Fibroblast of gingiva (primary cell): ENCODE results near the gene KIFC1.

ENCODE experiments used
- DNase-seq: peaks from one replicate; pipeline ENCODE4 v3.0.0-alpha.2; 2011; ENCODE audit warnings: low read depth

The KIFC1 gene

DNA sequence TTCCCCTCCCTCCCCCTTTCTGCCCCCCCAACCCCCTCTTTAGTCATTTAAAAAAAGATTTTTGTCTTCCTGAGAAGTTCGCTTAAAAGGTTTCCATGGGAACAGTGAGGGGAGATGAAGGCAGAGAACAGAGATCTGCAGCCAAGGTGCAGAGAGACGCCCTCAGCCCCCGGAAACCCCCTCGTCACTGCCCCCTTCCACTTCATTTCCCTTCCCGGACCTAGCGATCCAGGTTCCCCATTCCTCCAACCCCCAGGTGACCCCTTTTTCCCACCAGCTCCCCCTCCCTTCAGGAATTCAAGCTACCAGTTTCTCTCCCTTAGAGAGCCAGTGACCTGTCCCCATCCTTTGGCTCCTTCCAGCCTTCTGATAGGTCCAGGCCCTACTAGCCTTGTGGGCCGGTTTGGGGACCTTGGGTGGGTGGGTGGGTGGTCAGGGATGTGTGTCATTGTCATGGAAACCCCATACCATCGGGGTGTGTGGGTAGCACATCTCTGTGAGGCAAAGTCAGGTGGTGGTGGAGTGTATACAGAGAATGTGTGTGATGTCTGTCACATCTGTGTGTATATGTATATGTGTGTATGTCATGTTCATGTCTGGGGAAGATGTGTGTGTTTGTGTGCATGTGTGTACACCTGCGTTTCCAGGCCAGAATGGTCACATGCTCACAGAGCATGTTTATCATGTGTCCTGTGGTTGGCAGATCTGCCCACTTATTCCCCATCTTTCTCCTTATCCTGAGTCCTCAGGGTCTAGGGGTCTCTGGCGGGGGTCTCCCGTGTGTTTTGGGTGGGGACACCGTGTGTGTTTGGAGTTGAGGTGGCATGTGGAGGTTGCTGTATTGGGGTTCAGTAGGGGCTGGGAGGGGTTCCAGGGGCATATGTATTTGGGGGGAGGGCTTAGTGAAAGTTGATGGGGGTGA is 35.2 kb downstream of the KIFC1 start:
- no peak for DNase-seq

GRCh38 chr6:33427585-33428223 is 36.1 kb downstream of the KIFC1 start:
- DNase-seq, result no peak

DNA sequence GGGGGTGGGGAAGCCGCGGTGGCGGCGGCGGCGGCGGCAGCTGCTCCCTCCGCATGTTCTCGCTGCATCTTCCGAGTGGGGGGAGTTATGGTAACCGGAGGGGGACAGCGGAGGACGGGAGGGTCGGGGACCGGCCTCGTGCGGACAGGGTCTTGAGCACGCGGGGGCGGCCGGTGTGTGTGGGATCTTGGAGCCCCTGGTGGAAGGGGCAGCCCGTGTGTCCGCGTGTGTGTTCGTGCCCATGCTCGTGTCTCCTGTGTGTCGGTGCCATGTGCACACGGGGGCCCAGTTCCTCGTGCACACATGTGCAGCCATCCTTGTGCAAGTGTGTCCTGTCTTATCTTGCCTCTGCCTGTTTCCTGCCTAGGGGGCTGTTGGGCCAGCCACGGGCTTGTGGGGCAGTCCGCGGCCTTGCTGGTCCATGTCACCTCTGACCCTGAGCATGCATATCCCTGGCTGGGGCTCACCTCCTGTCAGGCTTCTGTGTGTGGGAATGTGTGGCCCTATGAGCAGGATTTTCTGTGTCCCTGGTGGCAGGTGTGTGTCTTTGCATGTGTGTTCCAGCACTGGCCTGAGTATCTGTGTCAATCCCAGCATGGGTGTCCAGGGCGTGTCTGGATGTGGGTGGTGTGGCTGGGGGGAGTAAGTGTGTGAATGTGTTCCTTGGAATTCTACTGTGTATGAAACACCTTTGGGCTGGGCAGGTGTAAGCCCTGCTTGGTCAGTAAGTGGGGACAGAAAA is 36.8 kb downstream of the KIFC1 start:
- DNase-seq, result peak; percentile 15

- no peak for DNase-seq
Measured at GRCh38 chr6:33428966-33429749, 37.5 kb downstream of the KIFC1 start.

DNA sequence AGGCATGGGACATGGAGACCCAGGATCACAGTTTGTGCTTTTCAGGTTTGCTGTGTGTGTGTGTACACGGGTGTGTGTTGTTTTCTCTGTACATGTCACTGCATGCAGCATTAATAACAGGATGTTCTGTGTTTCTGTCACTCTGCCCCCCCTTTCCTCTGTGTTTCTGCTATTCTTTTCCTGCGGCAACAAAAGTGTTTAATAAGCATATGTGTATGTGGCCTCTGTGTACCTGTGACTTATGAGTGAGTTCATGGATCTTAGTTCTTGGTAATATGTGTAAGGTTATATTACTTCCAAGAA is 38.1 kb downstream of the KIFC1 start:
- DNase-seq, result no peak

DNA sequence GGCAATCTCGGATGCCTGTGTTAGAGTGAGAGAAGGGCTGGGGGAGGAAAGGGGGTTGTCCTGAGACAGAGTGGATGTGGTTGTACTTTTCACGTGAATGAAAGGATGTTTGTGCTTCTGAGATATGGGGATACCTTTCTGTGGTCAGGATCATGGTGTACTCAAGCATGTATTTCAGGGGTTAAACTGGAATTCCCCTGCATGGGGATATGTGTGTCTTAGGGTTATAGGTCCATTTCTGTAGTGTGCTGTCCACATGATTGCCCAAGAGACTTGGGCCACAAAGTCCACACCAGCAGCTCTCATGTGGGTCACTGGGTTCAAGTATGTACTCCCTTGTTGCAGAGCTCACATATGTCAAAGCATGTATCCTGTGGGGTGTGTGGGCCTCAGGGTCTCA is 38.7 kb downstream of the KIFC1 start:
- no peak for DNase-seq

DNA sequence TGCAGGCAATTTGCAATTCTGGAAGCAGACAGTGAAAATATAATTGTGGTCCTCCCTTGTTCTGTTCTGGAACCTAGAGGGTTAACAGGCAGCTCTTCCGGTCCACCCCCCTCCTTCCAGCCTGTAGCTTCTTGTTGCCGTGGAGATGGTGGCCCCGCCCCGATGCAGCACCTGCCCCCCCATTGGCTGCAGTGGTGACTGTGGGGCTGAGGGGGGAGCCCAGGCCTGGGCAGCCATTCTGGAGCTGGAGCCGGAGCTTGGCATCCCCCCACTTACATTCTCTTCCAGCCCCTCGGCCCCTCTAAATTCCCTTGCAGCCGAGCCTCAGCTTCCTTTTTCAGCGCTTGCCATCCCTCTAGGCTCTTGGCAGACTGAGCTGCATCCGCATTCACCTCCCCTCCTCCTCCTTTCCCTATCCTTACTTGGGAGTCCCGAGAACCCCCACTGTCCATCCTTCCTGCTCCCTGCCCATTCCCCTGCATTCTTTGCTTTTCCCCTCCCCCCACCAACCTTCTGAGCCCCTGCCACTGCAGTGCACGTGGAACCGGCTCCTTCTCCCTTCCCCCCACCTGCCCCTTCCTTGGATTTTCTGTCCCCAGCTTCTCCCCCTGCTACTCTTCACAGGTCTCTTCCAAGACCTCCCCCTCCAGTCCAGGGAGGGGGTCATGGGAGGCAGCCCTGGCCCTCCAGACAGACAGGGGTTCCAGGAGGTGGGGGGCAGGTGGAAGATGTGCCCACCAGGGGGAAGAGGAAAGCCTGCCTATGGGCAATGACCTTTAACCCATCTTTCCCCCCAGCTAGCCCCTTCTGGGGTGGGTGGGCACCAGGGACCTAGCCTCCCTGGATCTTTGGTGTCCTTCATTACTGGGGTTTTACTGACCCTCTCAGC is 39.6 kb downstream of the KIFC1 start:
- DNase-seq, result peak; percentile 31

- no peak for DNase-seq
Measured at GRCh38 chr6:33431880-33432541, 40.4 kb downstream of the KIFC1 start.

DNA sequence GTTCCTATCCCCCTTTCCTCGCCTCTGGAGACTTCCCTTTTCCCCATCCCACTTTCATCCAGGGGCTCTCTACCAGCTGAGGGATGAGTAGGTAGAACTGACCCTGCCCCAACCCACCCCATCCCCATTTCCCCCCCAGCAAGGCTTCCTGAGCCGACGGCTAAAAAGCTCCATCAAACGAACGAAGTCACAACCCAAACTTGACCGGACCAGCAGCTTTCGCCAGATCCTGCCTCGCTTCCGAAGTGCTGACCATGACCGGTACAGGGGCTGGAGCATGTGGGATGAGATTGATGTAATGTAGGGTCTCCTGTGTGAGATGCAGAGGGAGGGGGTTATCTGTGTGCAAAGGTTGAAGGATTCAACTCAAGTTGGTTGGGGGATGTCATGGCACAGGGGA is 40.9 kb downstream of the KIFC1 start:
- no peak for DNase-seq

DNA sequence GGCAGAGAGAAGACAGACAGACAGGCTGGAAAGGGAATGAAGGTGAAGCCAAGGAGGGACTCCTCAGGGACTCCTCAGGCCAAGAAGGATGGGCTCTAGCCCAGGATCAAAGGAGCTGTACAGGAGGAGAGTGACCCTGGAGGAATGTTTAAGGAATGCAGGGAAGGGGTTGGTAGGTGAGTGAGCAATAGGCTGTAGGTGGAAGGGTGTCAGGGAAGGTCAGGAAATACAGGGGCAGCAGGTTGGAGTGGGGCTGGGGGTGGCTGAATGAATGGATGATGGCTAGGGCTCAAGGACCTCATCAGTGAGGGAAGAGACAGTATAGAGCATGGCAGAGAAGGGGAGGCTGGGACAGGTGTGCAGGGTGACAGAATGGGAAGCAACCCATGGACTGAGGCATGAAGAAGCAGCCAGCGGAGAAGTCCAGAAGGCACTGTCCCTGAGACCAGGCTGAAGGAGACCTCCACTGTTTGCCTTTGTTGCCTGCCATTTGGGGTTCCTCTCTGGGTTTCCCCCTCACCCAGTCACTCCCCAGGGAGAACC is 41.4 kb downstream of the KIFC1 start:
- no peak for DNase-seq

- no peak for DNase-seq
Measured at GRCh38 chr6:33433544-33434191, 42.0 kb downstream of the KIFC1 start.

- DNase-seq, result no peak
Measured at GRCh38 chr6:33434961-33435360, 43.3 kb downstream of the KIFC1 start.

DNA sequence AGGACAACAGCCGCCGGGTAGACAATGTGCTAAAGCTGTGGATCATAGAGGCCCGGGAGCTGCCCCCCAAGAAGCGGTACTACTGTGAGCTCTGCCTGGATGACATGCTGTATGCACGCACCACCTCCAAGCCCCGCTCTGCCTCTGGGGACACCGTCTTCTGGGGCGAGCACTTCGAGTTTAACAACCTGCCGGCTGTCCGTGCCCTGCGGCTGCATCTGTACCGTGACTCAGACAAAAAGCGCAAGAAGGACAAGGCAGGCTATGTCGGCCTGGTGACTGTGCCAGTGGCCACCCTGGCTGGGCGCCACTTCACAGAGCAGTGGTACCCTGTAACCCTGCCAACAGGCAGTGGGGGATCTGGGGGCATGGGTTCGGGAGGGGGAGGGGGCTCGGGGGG is 46.0 kb downstream of the KIFC1 start:
- no peak for DNase-seq

DNA sequence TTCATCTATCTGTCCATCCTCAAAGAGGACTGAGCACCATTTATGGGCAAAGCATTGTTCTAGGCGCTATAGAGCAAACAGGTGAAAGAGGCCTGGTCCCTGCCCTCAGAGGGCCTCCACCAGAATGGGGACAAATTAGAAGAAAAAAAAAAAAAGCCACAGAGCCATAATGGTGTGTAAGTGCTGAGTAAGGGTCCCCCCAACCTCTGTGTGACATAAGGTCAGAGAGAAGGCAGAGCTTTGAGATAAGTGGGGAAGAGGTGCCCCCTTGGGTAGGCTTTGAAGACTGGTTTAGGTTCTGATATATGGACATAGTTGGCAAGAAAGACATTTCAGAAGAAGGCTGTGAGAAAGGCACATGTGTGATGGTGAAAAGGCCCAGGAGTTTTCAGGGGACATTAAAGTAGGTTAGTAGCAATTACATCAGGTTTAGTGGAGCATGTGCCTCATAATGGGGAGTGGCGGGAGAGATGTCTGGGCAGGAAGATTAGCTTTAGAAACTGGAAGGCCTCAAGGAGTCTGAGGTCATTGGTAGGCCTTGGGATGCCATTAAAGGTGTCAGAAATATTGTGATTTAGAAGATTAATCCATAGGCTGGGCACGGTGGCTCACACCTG is 47.5 kb downstream of the KIFC1 start:
- no peak for DNase-seq

DNA sequence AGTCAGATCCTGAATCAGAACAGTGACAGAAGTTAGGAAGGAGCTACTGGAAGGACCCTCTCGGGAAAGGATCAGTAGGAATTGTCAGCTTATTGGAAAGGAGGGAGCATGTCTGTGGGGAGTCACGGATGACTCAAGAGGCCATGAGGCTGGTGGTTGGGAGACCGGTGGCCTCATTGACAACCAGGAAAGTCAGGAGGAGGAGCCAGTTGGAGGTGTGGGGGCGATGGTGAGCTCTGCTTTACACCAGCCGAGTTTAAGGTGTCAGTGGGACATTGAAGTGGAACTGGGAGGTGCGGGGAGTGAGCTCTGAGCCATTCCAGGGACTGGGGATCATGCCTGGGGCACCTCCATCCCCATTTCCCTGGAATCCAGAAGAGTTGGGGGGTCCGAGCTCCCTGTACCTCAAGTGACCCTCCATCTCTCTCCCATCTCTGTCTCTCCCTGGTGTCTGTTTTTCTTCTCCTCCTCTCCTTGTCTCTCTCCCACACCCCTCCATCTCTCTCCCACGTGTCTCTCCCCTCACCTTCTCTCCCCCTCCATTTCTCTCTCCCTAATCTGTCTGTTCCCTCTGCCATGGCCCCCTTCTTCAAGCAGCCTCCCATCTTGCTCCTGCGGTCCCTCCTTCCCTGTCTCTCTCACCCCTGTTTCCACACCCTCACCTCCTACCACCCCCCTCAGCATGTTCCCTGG is 48.5 kb downstream of the KIFC1 start:
- no peak for DNase-seq

GRCh38 chr6:33440649-33441309 is 49.2 kb downstream of the KIFC1 start:
- no peak for DNase-seq

GRCh38 chr6:33441457-33441856 is 49.8 kb downstream of the KIFC1 start:
- DNase-seq, result no peak

- DNase-seq, result no peak
Measured at GRCh38 chr6:33442283-33442682, 50.7 kb downstream of the KIFC1 start.
